Endometrium (tissue), 2 donors: ENCODE measurements around the gene SDHAF1.
"Not testable (repeated sequence)": the region's sequence is repeated elsewhere in the genome, so short reads cannot be mapped to it uniquely, and the experiment has no call there.

Experiments used
- FAIRE-seq: peaks from 2 replicates; lab custom pipeline; 2012; peaks lifted over from hg19 to GRCh38; lab: Jason Lieb, UNC
- donor health status: control.
- donor health status: control.

Gene SDHAF1, protein sequence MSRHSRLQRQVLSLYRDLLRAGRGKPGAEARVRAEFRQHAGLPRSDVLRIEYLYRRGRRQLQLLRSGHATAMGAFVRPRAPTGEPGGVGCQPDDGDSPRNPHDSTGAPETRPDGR

DNA sequence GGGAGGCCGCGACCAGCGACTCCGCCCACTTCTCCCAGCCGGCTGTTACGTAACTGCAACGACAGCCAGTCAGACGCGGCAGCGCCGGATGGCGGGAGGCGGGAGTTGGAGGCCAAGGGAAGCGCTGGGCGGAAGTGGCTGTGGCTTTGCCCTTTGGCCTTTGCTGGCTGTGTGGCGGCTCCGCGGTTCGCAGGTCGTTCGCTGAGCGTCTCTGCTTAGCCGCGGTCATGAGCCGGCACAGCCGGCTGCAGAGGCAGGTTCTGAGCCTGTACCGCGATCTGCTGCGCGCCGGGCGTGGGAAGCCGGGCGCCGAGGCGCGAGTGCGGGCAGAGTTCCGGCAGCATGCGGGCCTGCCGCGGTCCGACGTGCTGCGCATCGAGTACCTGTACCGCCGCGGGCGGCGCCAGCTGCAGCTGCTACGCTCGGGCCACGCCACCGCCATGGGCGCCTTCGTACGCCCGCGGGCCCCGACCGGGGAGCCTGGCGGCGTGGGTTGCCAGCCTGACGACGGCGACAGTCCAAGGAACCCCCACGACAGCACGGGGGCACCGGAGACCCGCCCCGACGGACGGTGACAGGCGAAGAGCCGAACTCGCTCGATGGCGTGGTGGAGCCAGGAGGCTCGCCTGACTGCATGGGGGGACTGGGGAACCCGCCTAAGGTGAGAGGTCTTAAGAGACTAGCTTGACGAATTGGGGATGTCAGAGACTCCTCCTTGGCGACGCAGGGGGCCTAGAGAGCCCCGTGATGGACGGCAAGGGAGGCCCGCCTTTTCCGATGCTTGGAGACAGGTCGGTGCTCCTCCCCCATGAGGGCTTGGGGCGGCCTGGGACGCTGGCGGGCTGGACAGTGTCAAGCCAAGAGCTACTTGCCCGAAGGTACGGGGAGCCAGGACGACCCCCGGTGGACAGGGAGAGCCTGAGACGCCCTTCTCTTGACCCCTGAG is at the start of gene SDHAF1:
Gene SDHAF1 (plus strand): TSS at position 141 of the 946 bp plus-strand sequence. CDS start 87 bp downstream, at position 228.
- FAIRE-seq, result peak; percentile 94

- FAIRE-seq, result no peak
Measured at GRCh38 chr19:35946203-35946602, 48.8 kb upstream of the SDHAF1 start.

DNA sequence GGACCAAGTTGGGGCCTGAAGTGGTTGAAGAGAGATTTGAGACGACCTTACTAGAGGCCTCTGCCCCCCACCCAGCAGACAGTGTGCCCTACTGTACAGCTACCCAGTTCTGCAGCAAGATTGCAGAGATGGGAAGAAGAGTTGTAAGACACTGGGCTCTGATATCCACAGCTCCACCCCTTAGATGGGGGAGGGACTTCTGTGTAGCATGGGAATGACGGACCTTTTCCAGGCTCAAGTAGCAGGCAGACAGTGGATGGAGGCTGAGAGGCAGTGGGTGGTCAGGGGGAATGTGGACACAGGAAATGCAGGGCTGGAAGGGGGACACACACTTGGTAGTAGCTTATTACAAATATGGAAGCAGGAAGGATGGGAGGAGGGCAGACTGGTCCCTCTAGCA is 45.9 kb upstream of the SDHAF1 start:
- no peak for FAIRE-seq

GRCh38 chr19:35955881-35956634 is 38.9 kb upstream of the SDHAF1 start:
- no peak for FAIRE-seq

DNA sequence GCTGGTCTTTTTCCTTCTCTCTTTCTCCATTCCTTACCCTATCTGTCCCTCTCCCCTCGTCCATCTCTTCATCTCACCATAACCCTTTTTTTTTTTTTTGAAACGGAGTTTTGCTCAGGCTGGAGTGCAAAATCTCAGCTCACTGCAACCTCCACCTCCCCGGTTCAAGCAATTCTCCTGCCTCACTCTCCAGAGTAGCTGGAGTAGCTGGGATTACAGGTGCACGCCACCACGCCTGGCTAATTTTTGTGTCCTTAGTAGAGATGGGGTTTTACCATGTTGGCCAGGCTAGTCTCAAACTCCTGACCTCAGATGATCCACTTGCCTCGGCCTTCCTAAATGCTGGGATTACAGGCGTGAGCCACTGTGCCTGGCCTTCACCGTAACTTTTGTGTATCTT is 37.6 kb upstream of the SDHAF1 start:
- FAIRE-seq, result not testable (repeated sequence)

DNA sequence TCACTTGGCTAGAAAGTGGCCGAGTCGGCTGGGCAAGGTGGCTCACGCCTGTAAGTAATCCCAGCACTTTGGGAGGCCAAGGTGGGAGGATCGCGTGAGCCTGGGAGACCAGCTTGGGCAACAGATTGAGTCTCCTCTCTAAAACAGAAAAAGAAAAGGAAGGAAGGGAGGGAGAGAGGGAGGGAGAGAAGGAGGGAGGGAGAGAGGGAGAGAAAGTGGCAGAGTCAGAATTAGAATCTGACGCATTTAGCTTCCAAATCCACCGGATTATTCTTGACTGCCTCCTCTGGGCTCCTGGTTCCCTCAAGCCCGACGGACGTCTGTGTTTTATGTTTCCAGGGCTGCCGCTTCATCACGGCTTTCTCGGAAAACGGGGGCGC is 36.3 kb upstream of the SDHAF1 start:
- FAIRE-seq, result no peak

- no peak for FAIRE-seq
Measured at GRCh38 chr19:35959040-35959967, 35.7 kb upstream of the SDHAF1 start.

DNA sequence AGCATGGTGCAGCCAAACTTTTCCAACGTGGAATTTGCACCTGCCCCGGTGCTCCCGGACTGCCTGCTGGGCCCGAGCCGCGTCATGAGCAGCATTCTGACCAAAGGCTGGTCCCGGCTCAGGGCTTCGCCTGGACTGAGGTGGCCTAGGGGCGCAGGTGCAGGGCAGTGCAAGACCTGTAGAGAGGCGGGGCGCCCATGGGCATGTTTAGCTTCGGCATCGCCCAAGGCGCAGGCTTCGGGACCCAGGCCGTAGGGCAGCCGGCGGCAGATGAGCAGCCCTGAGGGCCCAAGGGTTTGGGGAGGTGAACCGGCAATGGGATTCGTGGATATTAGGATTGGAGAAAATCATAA is 35.0 kb upstream of the SDHAF1 start:
- no peak for FAIRE-seq

- FAIRE-seq, result no peak
Measured at GRCh38 chr19:35960432-35960972, 34.5 kb upstream of the SDHAF1 start.

- no peak for FAIRE-seq
Measured at GRCh38 chr19:35963514-35963913, 31.5 kb upstream of the SDHAF1 start.

- no peak for FAIRE-seq
Measured at GRCh38 chr19:35966771-35967170, 28.2 kb upstream of the SDHAF1 start.

GRCh38 chr19:35973487-35973886 is 21.5 kb upstream of the SDHAF1 start:
- no peak for FAIRE-seq

DNA sequence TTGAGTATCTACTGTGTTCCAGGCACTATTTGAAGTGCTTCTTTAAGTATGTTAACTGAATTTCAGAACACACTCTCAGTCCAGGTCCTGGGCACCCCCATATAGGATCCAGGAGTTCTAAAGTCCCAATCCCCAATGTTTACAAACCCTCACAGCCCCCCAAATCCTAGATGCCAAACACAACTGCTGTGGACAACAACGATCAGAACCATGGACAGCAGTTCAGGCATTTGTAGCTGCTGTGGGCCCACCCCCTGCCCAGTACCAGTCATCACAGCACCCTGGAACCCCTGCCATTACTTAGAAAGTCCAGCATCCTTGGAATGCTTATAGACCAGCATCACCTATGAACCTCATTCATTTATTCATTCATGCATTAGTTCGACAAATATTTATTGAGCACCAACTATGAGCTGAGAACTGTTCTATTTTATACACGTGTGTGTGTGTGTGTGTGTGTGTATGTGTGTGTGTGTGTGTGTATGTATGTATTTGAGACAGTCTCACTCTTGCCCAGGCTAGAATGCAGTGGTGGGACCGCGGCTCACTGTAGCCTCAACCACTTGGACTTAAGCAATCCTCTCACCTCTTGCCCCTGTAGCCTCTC is 19.3 kb upstream of the SDHAF1 start:
- no peak for FAIRE-seq

DNA sequence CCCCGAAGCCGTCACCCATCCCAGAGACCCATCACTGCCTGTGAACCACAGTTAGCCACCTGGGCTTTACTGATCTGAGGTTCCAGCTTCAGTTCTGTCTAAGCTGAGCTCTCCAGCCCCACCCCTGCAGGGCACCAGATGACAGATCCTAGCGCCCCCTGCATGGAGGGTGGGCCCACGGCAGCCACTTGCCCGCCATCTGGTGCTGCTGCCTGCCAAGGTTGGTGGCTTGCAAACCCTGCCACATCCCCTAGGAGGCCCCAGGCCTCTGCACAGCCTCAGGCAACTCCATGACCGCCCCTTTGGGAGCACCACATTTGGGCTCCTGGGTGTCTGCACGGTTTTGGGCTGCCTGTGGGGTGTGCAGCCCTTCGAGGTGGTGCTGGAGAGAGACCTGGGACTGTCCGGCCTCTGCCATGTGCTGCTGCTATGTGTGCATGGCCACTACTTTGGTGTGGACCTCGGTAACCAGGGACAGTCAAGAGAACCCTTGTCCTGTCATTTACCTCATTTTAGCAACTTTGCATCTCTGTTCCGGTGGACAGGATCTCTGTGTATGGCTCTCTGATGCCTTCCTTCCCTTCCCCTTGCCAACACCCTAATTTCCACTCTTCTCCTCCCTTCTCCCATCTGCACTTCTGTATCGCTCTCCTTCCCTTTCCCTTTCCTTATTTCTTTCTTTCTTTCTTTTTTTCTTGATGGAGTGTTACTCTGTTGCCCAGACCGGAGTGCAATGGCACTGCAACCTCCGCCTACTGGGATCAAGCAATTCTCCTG is 17.4 kb upstream of the SDHAF1 start:
- FAIRE-seq, result no peak

DNA sequence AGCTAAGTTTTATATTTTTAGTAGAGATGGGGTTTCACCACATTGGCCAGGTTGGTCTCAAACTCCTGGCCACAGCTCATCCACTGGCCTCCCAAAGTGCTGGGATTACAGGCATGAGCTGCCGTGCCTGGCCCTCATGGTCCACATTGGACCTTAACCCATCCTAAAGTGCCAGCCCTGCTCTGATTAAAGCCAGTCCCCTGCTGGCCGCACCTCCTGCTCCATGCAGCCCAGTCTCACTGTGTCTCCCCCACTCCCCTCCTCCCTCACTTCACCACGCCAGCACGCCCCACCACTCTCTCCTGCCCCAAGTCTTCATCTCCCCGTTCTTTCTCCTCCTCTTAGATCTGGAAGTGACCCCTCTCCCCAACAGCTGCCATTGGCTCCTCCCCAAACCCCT is 16.7 kb upstream of the SDHAF1 start:
- FAIRE-seq, result no peak

DNA sequence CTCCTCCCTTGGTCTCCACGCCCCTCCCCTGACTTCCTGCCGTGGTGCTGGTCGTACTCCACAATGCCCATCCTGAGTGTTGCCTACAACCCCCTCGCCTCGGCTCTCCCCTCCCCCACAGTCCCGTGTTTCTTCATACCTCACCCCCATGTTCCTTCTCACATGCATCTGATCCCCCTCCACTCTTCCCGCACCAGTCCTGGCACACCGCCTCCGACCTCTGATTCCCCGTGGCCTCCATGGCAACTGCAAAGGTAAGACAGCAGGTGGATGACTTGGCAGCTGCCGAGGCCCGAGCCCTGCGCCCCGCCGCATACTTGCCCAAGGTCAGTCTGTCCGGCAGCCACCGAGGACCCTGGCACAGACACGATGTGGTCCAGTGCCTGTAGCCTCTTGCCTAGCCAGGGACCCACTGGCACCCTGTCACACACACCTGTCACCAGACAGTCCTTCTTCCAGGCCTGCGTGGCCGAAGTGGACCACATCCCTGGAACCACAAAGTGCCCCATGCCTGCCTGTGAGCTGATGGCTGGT is 16.1 kb upstream of the SDHAF1 start:
- FAIRE-seq, result no peak

DNA sequence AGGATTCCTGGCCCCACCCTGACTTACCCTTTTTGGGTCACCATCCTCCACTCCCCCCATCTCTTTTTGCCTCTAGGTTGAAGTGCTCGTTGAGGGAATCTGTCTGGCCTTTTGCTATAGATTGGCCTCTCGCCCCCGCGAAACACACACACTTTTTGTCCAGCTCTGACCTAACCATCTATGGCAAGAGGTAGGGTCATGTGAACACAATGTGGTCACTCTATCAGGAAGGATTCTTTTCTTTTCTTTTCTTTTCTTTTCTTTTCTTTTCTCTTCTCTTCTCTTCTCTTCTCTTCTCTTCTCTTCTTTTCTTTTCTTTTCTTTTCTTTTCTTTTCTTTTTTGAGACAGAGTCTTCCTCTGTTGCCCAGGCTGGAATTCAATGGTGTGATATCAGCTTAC is 14.0 kb upstream of the SDHAF1 start:
- FAIRE-seq, result not testable (repeated sequence)

DNA sequence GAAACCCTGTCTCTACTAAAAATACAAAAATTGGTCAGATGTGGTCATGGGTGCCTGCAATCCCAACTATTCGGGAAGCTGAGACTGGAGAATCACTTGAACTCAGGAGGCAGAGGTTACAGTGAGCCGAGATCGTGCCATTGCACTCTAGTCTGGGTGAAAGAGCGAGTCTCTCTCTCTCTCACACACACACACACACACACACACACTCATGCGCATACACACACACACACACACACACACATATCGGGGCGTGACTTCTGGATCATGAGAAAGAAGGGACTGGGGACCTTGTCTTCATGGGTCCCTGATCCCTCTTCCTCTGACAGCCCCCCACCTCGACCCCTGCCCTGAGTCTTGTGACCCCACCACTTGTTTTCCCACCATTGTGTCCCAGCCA is 11.8 kb upstream of the SDHAF1 start:
- no peak for FAIRE-seq

- FAIRE-seq, result no peak
Measured at GRCh38 chr19:35986111-35986510, 8.9 kb upstream of the SDHAF1 start.
